Breast epithelium (tissue), 3 donors: ENCODE data around the gene PSMD2.

ENCODE experiments used
- CTCF ChIP-seq, 3 donors: fragments of 450-650 bp; IDR thresholded peaks; one replicate each; pipeline ENCODE4 v1.5.1; 2016 to 2017; ENCODE audit warnings: antibody characterized with exemption in 3 of 3, mild to moderate bottlenecking in 3 of 3, moderate library complexity in 3 of 3
- POLR2AphosphoS5 ChIP-seq, 3 donors: sonication (generic); formaldehyde crosslinking; IDR thresholded peaks; one replicate each; pipeline ENCODE4 v1.6.1; 2017; ENCODE audit warnings: antibody characterized with exemption in 3 of 3

DNA sequence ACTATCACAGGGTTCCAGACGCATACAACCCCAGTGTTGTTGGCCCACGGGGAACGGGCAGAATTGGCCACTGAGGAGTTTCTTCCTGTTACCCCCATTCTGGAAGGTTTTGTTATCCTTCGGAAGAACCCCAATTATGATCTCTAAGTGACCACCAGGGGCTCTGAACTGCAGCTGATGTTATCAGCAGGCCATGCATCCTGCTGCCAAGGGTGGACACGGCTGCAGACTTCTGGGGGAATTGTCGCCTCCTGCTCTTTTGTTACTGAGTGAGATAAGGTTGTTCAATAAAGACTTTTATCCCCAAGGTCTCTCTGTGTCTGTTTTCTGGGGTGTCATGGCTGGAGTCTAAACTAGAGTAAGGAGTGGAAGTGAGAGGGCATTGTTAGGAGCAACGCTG, 9.7 kb downstream of the PSMD2 start:
- TF ChIP-seq CTCF (IDR thresholded peaks at IDR 0.05) (no peak), POLR2AphosphoS5 (IDR thresholded peaks at IDR 0.05) (no peak)
